Activated CD8-positive, alpha-beta memory T cell treated with anti-CD3 and anti-CD28 coated beads, Interleukin-2, amount 50 U/mL, for 1 hour (primary cell): Measurements from ENCODE around the gene HYI.
"Not testable (repeated sequence)": the region's sequence is repeated elsewhere in the genome, so short reads cannot be mapped to it uniquely, and the experiment has no call there.

Source experiments
- DNase-seq: peaks from one replicate; pipeline ENCODE4 v3.0.0-alpha.2; 2020; ENCODE audit errors: extremely low read depth

The HYI gene

GRCh38 chr1:43464681-43465504 lies 11.2 kb upstream of the HYI start:
- no peak for DNase-seq

- DNase-seq = no peak
These were observed 9.7 kb upstream of the HYI start for GRCh38 chr1:43463479-43463878.

- no peak for DNase-seq
These were observed 7.4 kb upstream of the HYI start for GRCh38 chr1:43460988-43461693.

- not testable (repeated sequence) for DNase-seq
These were observed 4.6 kb upstream of the HYI start for GRCh38 chr1:43458379-43458778.

- DNase-seq = no peak
These were observed 1.6 kb upstream of the HYI start for GRCh38 chr1:43455213-43455889.

GRCh38 chr1:43454270-43455011 lies 710 bp upstream of the HYI start:
- DNase-seq = no peak

- DNase-seq = no peak
These were observed 816 bp downstream of the HYI start for GRCh38 chr1:43452789-43453441.

GRCh38 chr1:43451701-43452532 lies 1.8 kb downstream of the HYI start:
- no peak for DNase-seq

GRCh38 chr1:43451157-43451591 lies 2.6 kb downstream of the HYI start:
- no peak for DNase-seq

- DNase-seq = no peak
These were observed 3.3 kb downstream of the HYI start for GRCh38 chr1:43450251-43450941.

- DNase-seq = no peak
These were observed 4.0 kb downstream of the HYI start for GRCh38 chr1:43449708-43450069.

- no peak for DNase-seq
These were observed 4.6 kb downstream of the HYI start for GRCh38 chr1:43448955-43449707.

- DNase-seq = no peak
These were observed 5.6 kb downstream of the HYI start for GRCh38 chr1:43447891-43448708.

GRCh38 chr1:43446881-43447835 lies 6.6 kb downstream of the HYI start:
- DNase-seq = no peak

GRCh38 chr1:43446388-43446740 lies 7.4 kb downstream of the HYI start:
- DNase-seq = no peak

- DNase-seq = no peak
These were observed 7.9 kb downstream of the HYI start for GRCh38 chr1:43445606-43446387.
